ENCODE data around the gene CLRN1.

GRCh38 chr3:150906461-150906860, 66.1 kb downstream of the CLRN1 start:
- TF ChIP-seq CTCF (IDR thresholded peaks at IDR 0.05), result no peak
- TF ChIP-seq ZNF423 (CRISPR knock-in tag; IDR thresholded peaks at IDR 0.05), result no peak
- TF ChIP-seq TCF7 (CRISPR knock-in tag; IDR thresholded peaks at IDR 0.05; ENCODE audit: low read depth), result no peak
- no peak for TF ChIP-seq NFE2L1 (CRISPR knock-in tag; IDR thresholded peaks at IDR 0.05)
- TF ChIP-seq JUN (CRISPR knock-in tag; IDR thresholded peaks at IDR 0.05), result no peak
- no peak for TF ChIP-seq JAZF1 (CRISPR knock-in tag; IDR thresholded peaks at IDR 0.05)
- no peak for TF ChIP-seq MAX (CRISPR knock-in tag; IDR thresholded peaks at IDR 0.05)
- TF ChIP-seq ZBTB21 (CRISPR knock-in tag; IDR thresholded peaks at IDR 0.05; ENCODE audit: borderline replicate concordance), result no peak
- no peak for TF ChIP-seq ZNF138 (CRISPR knock-in tag; conservative IDR thresholded peaks at IDR 0.05)
- TF ChIP-seq USF1 (CRISPR knock-in tag; IDR thresholded peaks at IDR 0.05), result no peak

Data from WTC11 (cell line).